WERI-Rb-1 (cell line): ENCODE results near the gene STK32C.

Experiments
- DNase-seq: peaks from one replicate; pipeline ENCODE4 v3.0.0-alpha.2; 2020
- H3K27ac ChIP-seq: fragments of 250-450 bp; sonication (Bioruptor Pico); 2 replicates; pipeline ENCODE4 v1.5.1; 2020; ENCODE audit warnings: mild to moderate bottlenecking, moderate library complexity
- H3K27me3 ChIP-seq: fragments of 250-450 bp; sonication (Bioruptor Pico); 2 replicates; pipeline ENCODE4 v1.5.1; 2021; ENCODE audit warnings: mild to moderate bottlenecking, low read depth, moderate library complexity; ENCODE audit not compliant: insufficient read depth, severe bottlenecking
- H3K36me3 ChIP-seq: fragments of 250-450 bp; sonication (Bioruptor Pico); 2 replicates; pipeline ENCODE4 v1.5.1; 2020; ENCODE audit warnings: mild to moderate bottlenecking, moderate library complexity
- H3K4me3 ChIP-seq: 2 replicates; pipeline ENCODE4 v1.5.1; 2011; ENCODE audit warnings: low read depth, mild to moderate bottlenecking, control low read depth, low read length
- H3K9me3 ChIP-seq: fragments of 250-450 bp; sonication (Bioruptor Pico); 2 replicates; pipeline ENCODE4 v1.5.1; 2021; ENCODE audit warnings: mild to moderate bottlenecking, moderate library complexity; ENCODE audit not compliant: severe bottlenecking
- TF ChIP-seq, protein P1 (sequence below): IDR thresholded peaks from 2 replicates; pipeline ENCODE4 v1.5.1; 2011; ENCODE audit warnings: low read depth, mild to moderate bottlenecking, control low read depth, inconsistent platforms, low read length

Gene STK32C

DNA sequence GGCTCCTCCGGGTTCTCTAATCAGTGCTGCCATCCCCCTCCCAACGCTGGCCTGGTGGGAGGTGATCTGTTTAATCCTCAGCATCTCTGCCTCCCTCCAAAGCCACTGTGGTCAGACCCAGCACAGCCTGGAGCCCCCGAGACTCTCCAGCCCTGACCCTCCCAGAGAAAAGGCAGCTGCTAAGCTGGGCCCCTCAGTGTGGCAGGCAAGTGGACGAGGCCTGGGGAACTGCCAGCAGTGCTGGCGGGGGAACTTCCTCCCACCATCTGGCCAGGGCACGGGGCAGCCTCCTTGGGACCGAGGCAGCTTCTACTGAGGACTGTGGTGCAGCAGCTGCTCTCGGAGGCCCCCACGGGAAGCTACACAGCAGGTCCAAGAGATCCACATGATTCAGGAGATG lies 69.9 kb downstream of the STK32C start:
- H3K9me3 ChIP-seq = no peaks in the 10 kb centered on the region
- peak; percentile 61 for DNase-seq
- no peaks in the 10 kb centered on the region for H3K27me3 ChIP-seq
- H3K4me3 ChIP-seq = no peak overlapping the region
- no peak overlapping the region for H3K27ac ChIP-seq
- no peaks in the 10 kb centered on the region for H3K36me3 ChIP-seq
- TF ChIP-seq, protein P1, sequence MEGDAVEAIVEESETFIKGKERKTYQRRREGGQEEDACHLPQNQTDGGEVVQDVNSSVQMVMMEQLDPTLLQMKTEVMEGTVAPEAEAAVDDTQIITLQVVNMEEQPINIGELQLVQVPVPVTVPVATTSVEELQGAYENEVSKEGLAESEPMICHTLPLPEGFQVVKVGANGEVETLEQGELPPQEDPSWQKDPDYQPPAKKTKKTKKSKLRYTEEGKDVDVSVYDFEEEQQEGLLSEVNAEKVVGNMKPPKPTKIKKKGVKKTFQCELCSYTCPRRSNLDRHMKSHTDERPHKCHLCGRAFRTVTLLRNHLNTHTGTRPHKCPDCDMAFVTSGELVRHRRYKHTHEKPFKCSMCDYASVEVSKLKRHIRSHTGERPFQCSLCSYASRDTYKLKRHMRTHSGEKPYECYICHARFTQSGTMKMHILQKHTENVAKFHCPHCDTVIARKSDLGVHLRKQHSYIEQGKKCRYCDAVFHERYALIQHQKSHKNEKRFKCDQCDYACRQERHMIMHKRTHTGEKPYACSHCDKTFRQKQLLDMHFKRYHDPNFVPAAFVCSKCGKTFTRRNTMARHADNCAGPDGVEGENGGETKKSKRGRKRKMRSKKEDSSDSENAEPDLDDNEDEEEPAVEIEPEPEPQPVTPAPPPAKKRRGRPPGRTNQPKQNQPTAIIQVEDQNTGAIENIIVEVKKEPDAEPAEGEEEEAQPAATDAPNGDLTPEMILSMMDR = no peak

DNA sequence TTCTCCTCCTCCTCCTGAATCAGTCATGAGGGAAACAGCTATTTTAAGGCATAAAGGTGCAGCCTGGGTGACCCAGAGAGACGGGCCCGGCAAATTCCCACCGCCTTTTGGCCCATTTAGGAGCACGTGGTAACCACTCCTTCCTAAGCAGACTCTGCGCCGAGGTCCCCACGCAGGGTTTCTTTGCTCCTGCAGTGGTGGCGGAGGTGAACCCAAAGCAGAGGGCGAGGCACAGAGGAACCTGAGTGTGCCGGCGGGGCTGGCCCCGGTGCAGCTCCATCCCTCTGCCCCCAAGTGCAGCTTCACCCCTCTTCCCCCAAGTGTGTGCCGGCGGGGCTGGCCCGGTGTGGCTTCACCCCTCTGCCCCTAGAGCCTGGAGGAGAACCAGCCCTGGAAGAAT lies 70.4 kb downstream of the STK32C start:
- no peak overlapping the region for H3K4me3 ChIP-seq
- no peaks in the 10 kb centered on the region for H3K9me3 ChIP-seq
- no peak overlapping the region for H3K27ac ChIP-seq
- H3K36me3 ChIP-seq = no peaks in the 10 kb centered on the region
- no peak for DNase-seq
- TF ChIP-seq, protein P1 = no peak
- no peaks in the 10 kb centered on the region for H3K27me3 ChIP-seq

DNA sequence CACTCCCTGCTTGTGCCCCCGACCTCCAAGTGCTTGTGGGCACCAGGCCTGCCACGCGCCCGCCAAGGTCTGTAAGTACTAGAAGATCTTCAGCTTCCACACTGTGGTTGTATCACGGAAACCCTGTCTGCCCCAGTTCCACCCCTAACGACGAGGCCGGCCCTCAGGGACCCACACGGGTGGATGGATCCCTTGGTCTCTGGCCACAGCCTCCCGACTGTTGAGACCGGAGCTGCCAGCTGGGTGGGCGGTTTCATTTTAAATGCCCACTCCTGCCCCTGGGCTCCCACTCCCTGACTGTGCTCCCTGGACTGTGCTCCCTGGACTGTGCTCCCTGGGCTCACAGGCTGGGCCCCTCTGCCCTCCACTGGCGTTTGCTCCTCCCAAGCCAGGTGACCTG lies 70.9 kb downstream of the STK32C start:
- Histone ChIP-seq H3K27me3 (no peaks in the 10 kb centered on the region), H3K9me3 (no peaks in the 10 kb centered on the region), H3K4me3 (no peak overlapping the region), H3K36me3 (no peaks in the 10 kb centered on the region), H3K27ac (no peak overlapping the region)
- no peak for DNase-seq
- TF ChIP-seq, protein P1 = no peak

DNA sequence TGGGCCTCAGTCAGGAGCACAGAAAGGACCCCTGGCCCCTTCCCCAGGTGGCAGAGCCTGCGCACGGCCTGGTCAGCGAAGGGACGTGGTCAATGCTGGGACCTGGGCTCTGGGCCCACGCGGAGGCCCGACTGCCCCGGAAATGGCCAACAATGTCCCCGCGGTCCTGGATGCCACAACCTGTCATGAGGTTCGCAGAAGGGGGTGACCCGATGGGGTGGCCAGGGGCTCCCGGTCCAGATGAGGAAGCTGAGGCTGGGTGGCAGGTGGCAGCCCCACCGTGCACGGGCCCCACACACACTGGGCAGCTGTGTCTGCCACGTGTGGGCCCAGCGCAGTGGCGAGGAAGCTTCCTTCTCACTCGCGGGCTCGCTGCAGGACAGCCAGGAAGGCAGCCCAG lies 71.6 kb downstream of the STK32C start:
- H3K9me3 ChIP-seq = no peaks in the 10 kb centered on the region
- no peak overlapping the region for H3K4me3 ChIP-seq
- H3K27ac ChIP-seq = no peak overlapping the region
- DNase-seq = no peak
- TF ChIP-seq, protein P1 = no peak
- no peaks in the 10 kb centered on the region for H3K36me3 ChIP-seq
- no peaks in the 10 kb centered on the region for H3K27me3 ChIP-seq

DNA sequence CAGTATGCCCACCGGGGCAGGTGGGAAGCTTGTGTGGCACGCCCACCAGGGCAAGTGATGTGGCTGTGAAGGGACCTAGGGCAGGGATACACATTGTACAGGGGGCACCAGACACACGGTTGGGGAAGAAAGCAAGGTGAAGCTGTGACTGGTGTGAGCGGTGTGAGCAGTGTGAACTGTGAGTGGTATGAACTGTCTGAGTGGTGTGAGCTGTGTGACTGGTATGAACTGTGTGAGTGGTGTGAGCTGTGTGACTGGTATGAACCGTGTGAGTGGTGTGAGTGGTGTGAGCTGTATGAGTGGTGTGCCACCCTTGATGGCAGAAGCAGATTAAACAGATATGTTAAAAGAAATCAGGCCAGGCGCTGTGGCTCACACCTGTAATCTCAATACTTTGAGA lies 72.9 kb downstream of the STK32C start:
- DNase-seq = no peak
- Histone ChIP-seq H3K27ac (no peak overlapping the region), H3K36me3 (no peaks in the 10 kb centered on the region), H3K4me3 (no peak overlapping the region), H3K27me3 (no peaks in the 10 kb centered on the region), H3K9me3 (no peaks in the 10 kb centered on the region)
- TF ChIP-seq, protein P1 = no peak

DNA sequence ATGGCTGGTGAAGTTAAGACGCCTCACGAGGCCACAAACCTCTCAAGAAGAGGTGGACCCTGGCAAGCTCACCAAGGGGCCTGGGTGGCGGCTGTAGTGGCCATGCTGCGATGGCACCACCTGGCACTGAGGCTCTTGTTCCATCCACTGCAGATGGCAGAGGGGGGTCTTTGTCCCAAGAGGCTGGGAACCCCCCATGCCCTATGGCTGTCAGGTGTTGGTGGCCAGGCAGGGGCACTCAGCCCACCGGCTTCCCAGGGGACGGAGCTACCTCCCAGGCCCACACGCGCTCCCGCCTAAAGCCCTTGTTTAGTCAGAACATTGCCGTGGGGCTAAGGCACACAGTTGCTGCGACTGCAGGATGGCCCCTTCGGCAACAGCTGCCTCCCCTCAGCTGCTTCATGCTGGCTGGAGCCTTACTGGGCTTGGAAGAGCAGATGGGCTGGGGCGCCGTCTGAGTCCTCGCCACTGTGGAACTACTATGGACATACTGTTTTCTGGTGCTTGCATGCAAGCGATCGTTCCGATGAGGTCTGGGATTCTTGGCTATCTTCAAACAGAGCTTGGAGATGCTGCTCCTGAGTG lies 74.2 kb downstream of the STK32C start:
- Histone ChIP-seq H3K27ac (no peak overlapping the region), H3K36me3 (no peaks in the 10 kb centered on the region)

More for the DNA sequence above, 74.2 kb downstream of the STK32C start:
- H3K27me3 ChIP-seq = no peaks in the 10 kb centered on the region
- DNase-seq = no peak
- TF ChIP-seq, protein P1 = no peak
- no peak overlapping the region for H3K4me3 ChIP-seq
- no peaks in the 10 kb centered on the region for H3K9me3 ChIP-seq
